GM20431 (cell line): Measurements from ENCODE around the gene HOXD13.

ENCODE experiments used
- in situ Hi-C: fragments of 300-500 bp; cut with MseI, MboI; formaldehyde crosslinking; loops from one replicate; pipeline ENCODE4 v1.15.0; 2020; ENCODE audit warnings: low sequenced_read_pairs; ENCODE audit not compliant: unreplicated experiment

Gene HOXD13

GRCh38 chr2:176126929-176127773 lies 34.6 kb downstream of the HOXD13 start:
- in situ Hi-C loops: loop anchor here (10.0 to 25.0 kb wide), 3 partner anchors 435 to 1010 kb away; no protein-coding TSS in a partner anchor

GRCh38 chr2:176127774-176128072 lies 35.2 kb downstream of the HOXD13 start:
- in situ Hi-C loops: loop anchor here (10.0 to 25.0 kb wide), 3 partner anchors 435 to 1010 kb away; no protein-coding TSS in a partner anchor

- in situ Hi-C loops: loop anchor here (10.0 to 25.0 kb wide), 3 partner anchors 434 to 1009 kb away; no protein-coding TSS in a partner anchor
Measured at GRCh38 chr2:176128172-176128981, 35.9 kb downstream of the HOXD13 start.

- in situ Hi-C loops: loop anchor here (10.0 to 25.0 kb wide), 3 partner anchors 433 to 1008 kb away; no protein-coding TSS in a partner anchor
Measured at GRCh38 chr2:176128982-176129796, 36.7 kb downstream of the HOXD13 start, which contains the start of gene HOXD8. Gene HOXD8, plus strand, starts transcription at chr2:176129705. Its CDS starts 662 bp downstream, at chr2:176130367.

DNA sequence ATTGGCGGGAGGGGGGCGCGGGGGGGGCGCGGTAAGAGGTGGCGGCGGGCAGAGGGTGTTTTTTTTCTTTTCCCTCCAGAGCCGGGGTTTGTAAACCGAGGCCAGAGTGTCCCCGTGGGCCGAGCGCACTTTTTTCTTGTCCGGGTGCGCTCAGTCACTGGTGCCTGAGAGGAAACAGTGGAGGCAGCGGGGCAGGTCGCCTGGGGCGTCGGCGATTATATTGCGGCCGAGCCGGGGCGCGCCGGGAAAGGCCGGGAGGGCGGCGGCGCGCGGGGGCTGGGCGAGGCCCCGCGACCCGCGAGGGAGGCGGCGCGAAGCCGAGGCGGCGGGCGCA lies 37.3 kb downstream of the HOXD13 start:
- in situ Hi-C loops: loop anchor here (10.0 to 25.0 kb wide), 3 partner anchors 433 to 1008 kb away; no protein-coding TSS in a partner anchor

GRCh38 chr2:176130147-176130956 lies 37.8 kb downstream of the HOXD13 start:
- in situ Hi-C loops: loop anchor here (25.0 kb wide), 2 partner anchors 432 to 1007 kb away; no protein-coding TSS in a partner anchor

GRCh38 chr2:176130957-176131847 lies 38.7 kb downstream of the HOXD13 start:
- in situ Hi-C loops: loop anchor here (25.0 kb wide), 2 partner anchors 431 to 1006 kb away; no protein-coding TSS in a partner anchor

DNA sequence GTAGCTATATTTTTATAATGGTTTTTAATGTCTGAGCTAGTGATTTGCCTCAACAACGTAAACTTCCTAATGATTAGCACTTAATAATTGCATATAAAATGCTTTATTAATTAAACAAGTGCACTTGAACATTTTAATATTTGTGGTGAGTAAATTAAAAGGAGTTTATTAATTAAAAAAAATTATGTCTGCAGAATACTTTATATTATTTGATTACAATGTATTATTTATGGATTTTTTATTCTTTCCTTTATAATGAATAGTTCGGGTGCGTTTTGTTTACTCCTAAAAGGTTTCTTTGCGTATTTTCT lies 39.3 kb downstream of the HOXD13 start:
- in situ Hi-C loops: loop anchor here (25.0 kb wide), 2 partner anchors 430 to 1005 kb away; no protein-coding TSS in a partner anchor

DNA sequence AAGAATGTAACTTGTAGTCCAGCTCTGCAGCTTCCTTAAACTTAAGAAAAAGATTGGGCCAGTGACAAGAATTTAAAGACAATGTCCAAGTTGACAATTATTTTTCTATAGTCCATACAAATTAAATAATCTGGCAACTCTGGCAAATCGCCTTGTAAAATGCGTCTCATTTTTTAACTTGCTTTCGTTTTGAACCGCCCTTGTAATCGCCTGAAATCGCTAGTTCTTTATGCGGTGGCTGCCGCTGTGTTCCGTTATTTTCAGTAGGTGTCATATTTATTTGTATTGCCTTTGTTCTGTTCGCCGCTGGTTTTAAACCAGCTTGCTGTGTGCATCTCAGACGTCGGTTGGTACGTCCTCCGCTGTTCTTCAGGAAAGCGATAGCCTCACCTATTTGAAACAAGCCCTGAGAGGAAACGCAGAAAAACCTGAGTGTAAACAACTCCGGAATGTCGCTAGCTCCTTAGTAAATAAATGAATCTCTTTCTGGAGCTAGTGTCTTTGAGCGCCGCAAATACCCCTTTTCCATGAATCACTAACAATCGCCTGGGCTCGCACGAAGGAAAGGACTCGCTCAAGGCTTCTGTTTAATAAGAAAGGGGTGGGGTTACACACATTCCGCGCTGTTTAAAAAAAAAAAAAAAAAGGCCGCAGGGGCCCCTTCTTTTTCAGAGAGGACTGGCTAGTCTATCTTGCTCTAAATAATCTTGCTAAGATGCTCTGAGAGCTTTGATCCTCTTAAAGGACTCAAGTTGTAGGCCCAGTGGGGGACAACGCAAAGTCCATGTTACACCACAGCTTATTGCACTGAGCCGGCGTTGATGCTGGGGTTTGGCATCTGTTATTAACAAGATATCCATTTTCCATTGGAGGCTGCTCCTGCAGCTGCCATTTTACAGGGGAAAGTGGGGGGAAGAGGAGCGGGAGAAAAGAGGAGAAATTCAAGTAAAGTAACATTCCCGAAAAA lies 40.0 kb downstream of the HOXD13 start:
- in situ Hi-C loops: loop anchor here (25.0 kb wide), 2 partner anchors 430 to 1005 kb away; no protein-coding TSS in a partner anchor

GRCh38 chr2:176133389-176133788 lies 40.9 kb downstream of the HOXD13 start:
- in situ Hi-C loops: loop anchor here (25.0 kb wide), 2 partner anchors 429 to 1004 kb away; no protein-coding TSS in a partner anchor

GRCh38 chr2:176134035-176134434 lies 41.5 kb downstream of the HOXD13 start:
- in situ Hi-C loops: loop anchor here (25.0 kb wide), 2 partner anchors 428 to 1003 kb away; no protein-coding TSS in a partner anchor

DNA sequence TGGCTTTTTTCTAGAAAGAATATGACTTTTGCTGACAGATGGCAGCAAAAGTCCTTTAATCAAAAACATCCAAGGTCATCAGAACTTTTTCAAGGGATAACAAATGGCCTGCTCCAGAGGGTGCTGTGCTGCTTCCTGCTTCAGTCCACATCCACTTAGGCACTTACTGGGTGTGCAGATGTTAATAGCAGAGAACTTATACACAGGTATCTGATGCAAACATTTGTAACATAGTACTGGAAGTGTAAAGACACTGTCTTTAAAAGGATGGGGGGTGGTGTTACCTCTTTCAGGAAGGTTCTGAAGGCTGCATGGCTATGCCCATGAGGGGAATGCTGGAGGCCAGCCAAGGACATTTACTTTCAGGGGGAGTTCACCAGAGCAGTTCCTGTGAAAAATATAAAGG lies 42.5 kb downstream of the HOXD13 start:
- in situ Hi-C loops: loop anchor here (25.0 kb wide), 2 partner anchors 427 to 1002 kb away; no protein-coding TSS in a partner anchor

GRCh38 chr2:176136374-176137251 lies 44.1 kb downstream of the HOXD13 start:
- in situ Hi-C loops: loop anchor here (25.0 kb wide), 2 partner anchors 426 to 1001 kb away; no protein-coding TSS in a partner anchor

DNA sequence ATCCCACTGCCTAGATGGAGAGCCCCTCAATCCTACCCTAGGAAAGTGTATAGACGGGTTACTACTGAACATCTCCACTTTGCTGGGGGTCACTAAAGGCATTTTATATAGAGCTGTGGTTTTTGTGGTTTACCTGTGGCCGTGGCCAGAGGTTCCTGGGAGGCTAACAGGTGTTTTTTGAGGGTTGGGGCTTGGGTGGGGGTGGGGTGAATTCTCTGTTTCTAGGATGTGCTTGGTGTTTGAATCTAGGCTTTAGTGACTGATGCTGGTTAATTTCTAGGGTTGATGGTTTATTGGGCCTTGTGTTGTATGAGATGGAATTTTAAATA lies 44.7 kb downstream of the HOXD13 start:
- in situ Hi-C loops: loop anchor here (25.0 kb wide), 2 partner anchors 425 to 1000 kb away; no protein-coding TSS in a partner anchor

- in situ Hi-C loops: loop anchor here (25.0 kb wide), 2 partner anchors 424 to 999 kb away; no protein-coding TSS in a partner anchor
Measured at GRCh38 chr2:176137906-176138305, 45.4 kb downstream of the HOXD13 start.

GRCh38 chr2:176138526-176138922 lies 46.0 kb downstream of the HOXD13 start:
- in situ Hi-C loops: loop anchor here (25.0 kb wide), 2 partner anchors 424 to 999 kb away; no protein-coding TSS in a partner anchor
